CD4-positive, alpha-beta memory T cell (primary cell): ENCODE results near the gene MAGEB17. TPM values are rescaled to one million over a fixed set of nuclear protein-coding genes. Genes with fewer than 3 reads are reported as not detected.

Experiments
- CTCF ChIA-PET: fragments of 350-600 bp; sonication (Branson Sonifier 250); formaldehyde crosslinking; loops from one replicate; lab custom pipeline; 2021; ENCODE audit warnings: inconsistent platforms; ENCODE audit not compliant: partially characterized antibody; lab: Charles Lee
- POLR2A ChIA-PET: fragments of 350-600 bp; sonication (Branson Sonifier 250); formaldehyde crosslinking; loops from one replicate; lab custom pipeline; 2021; ENCODE audit not compliant: partially characterized antibody; lab: Charles Lee
- DNase-seq, 5 donors: peaks; one replicate each; pipeline versions ENCODE4 v3.0.0 to v3.0.0-alpha.2; 2020 to 2022; ENCODE audit warnings: mixed read lengths in 1 of 5
- H3K27ac ChIP-seq: one replicate; pipeline ENCODE4 v1.7.0; 2013; ENCODE audit warnings: low read depth, low read length
- H3K27me3 ChIP-seq: 2 replicates; pipeline ENCODE4 v1.7.0; 2013; ENCODE audit warnings: mild to moderate bottlenecking, low read length, moderate library complexity; ENCODE audit not compliant: insufficient read depth
- H3K36me3 ChIP-seq: 2 replicates; pipeline ENCODE4 v1.7.0; 2013; ENCODE audit warnings: mild to moderate bottlenecking, low read length, moderate library complexity; ENCODE audit not compliant: insufficient read depth
- H3K4me1 ChIP-seq: 2 replicates; pipeline ENCODE4 v1.7.0; 2013; ENCODE audit warnings: mild to moderate bottlenecking, low read length, moderate library complexity; ENCODE audit not compliant: insufficient read depth
- H3K4me3 ChIP-seq, 2 donors: one replicate each; pipeline ENCODE4 v1.7.0; 2013; ENCODE audit warnings: low read length in 2 of 2, mild to moderate bottlenecking in 1 of 2
- H3K9me3 ChIP-seq, 2 donors: one replicate each; pipeline ENCODE4 v1.7.0; 2013; ENCODE audit warnings: low read length in 2 of 2, control low read depth in 1 of 2; ENCODE audit not compliant: control insufficient read depth in 1 of 2
- H3K27ac Mint-ChIP-seq, 7 donors: one replicate each; pipeline ENCODE4 v1.8.0; 2020 to 2021; ENCODE audit warnings: mixed read lengths in 7 of 7, mild to moderate bottlenecking in 6 of 7, inconsistent platforms in 3 of 7, moderate library complexity in 3 of 7
- H3K27me3 Mint-ChIP-seq, 2 donors: one replicate each; pipeline ENCODE4 v1.8.0; 2020 to 2021; ENCODE audit warnings: mixed read lengths in 2 of 2
- H3K36me3 Mint-ChIP-seq, 2 donors: one replicate each; pipeline ENCODE4 v1.8.0; 2020 to 2021; ENCODE audit warnings: mixed read lengths in 2 of 2, inconsistent platforms in 1 of 2, mild to moderate bottlenecking in 1 of 2
- H3K4me1 Mint-ChIP-seq, 4 donors: one replicate each; pipeline ENCODE4 v1.8.0; 2020 to 2021; ENCODE audit warnings: mixed read lengths in 4 of 4, mild to moderate bottlenecking in 1 of 4
- H3K4me3 Mint-ChIP-seq, 8 donors: one replicate each; pipeline ENCODE4 v1.8.0; 2020 to 2021; ENCODE audit warnings: mixed read lengths in 8 of 8, mild to moderate bottlenecking in 7 of 8, moderate library complexity in 6 of 8, inconsistent platforms in 3 of 8
- H3K9me3 Mint-ChIP-seq, 8 donors: one replicate each; pipeline ENCODE4 v1.8.0; 2020 to 2021; ENCODE audit warnings: mixed read lengths in 8 of 8, mild to moderate bottlenecking in 5 of 8, inconsistent platforms in 3 of 8, moderate library complexity in 1 of 8
- intact Hi-C: fragments of 100-400 bp; cut with micrococcal nuclease; formaldehyde crosslinking; loops from one replicate; pipeline ENCODE4 v1.15.1; 2023
- polyA plus RNA-seq, 2 donors: library from polyadenylated mRNA; unstranded; fragments of 300-500 nt; fragmentation: Illumina TruSeq; gene quantifications; one replicate each; pipeline ENCODE4 v1.2.3, GENCODE V29; 2021
- total RNA-seq, 2 experiments: library from RNA; stranded (reverse); gene quantifications; one replicate each; pipeline ENCODE4 v1.2.3, GENCODE V29; 2021

MAGEB17 gene
- total and polyA plus RNA-seq, 4 experiments from 2014 or later: not detected

- Mint-ChIP-seq H3K36me3 (no peaks in the 10 kb centered on the region), H3K4me3 (no peak overlapping the region), H3K9me3 (peaks cover 0 to 2% (median 0%) of the 10 kb centered on the region in 8 donors), H3K27ac (no peak overlapping the region), H3K4me1 (no peaks in the 10 kb centered on the region), H3K27me3 (peaks cover 2 to 3% of the 10 kb centered on the region in 2 donors)
- no peaks in the 10 kb centered on the region for H3K27me3 ChIP-seq
- CTCF ChIA-PET: no interaction called here
- no peaks in the 10 kb centered on the region for H3K4me1 ChIP-seq
- H3K9me3 ChIP-seq: no peaks in the 10 kb centered on the region
- no peak overlapping the region for H3K4me3 ChIP-seq
- DNase-seq: no peak
- H3K27ac ChIP-seq: no peak overlapping the region
- no peaks in the 10 kb centered on the region for H3K36me3 ChIP-seq
- POLR2A ChIA-PET: no interaction called here
- intact Hi-C loops: no loop called here
Measured at GRCh38 chrX:16205840-16206239, 38.6 kb downstream of the MAGEB17 start.

- H3K27ac ChIP-seq: no peak overlapping the region
- no peak for DNase-seq
- no peaks in the 10 kb centered on the region for H3K4me1 Mint-ChIP-seq
- H3K36me3 ChIP-seq: no peaks in the 10 kb centered on the region
- no peaks in the 10 kb centered on the region for H3K9me3 Mint-ChIP-seq
- H3K36me3 Mint-ChIP-seq: no peaks in the 10 kb centered on the region
- no peaks in the 10 kb centered on the region for H3K27me3 Mint-ChIP-seq
- no peak overlapping the region for H3K27ac Mint-ChIP-seq
- no peaks in the 10 kb centered on the region for H3K9me3 ChIP-seq
- H3K27me3 ChIP-seq: no peaks in the 10 kb centered on the region
- ChIA-PET POLR2A (no interaction called here), CTCF (no interaction called here)
- no peak overlapping the region for H3K4me3 ChIP-seq
- H3K4me1 ChIP-seq: no peaks in the 10 kb centered on the region
- intact Hi-C loops: no loop called here
- H3K4me3 Mint-ChIP-seq: no peak overlapping the region
Measured at GRCh38 chrX:16207634-16208033, 40.4 kb downstream of the MAGEB17 start.

- H3K9me3 ChIP-seq: no peaks in the 10 kb centered on the region
- intact Hi-C loops: no loop called here
- Mint-ChIP-seq H3K36me3 (no peaks in the 10 kb centered on the region), H3K27me3 (no peaks in the 10 kb centered on the region), H3K4me3 (no peak overlapping the region), H3K27ac (no peak overlapping the region), H3K9me3 (no peaks in the 10 kb centered on the region), H3K4me1 (no peaks in the 10 kb centered on the region)
- no peak overlapping the region for H3K27ac ChIP-seq
- no peaks in the 10 kb centered on the region for H3K27me3 ChIP-seq
- H3K4me1 ChIP-seq: no peaks in the 10 kb centered on the region
- DNase-seq: no peak
- H3K4me3 ChIP-seq: no peak overlapping the region
- no peaks in the 10 kb centered on the region for H3K36me3 ChIP-seq
- CTCF ChIA-PET: no interaction called here
- POLR2A ChIA-PET: no interaction called here
Measured at GRCh38 chrX:16208601-16209000, 41.3 kb downstream of the MAGEB17 start.

- H3K27me3 ChIP-seq: no peaks in the 10 kb centered on the region
- no peaks in the 10 kb centered on the region for H3K9me3 ChIP-seq
- no peak overlapping the region for H3K27ac ChIP-seq
- ChIA-PET CTCF (no interaction called here), POLR2A (no interaction called here)
- H3K27me3 Mint-ChIP-seq: no peaks in the 10 kb centered on the region
- intact Hi-C loops: no loop called here
- no peaks in the 10 kb centered on the region for H3K9me3 Mint-ChIP-seq
- H3K4me3 Mint-ChIP-seq: no peak overlapping the region
- no peak for DNase-seq
- H3K4me3 ChIP-seq: no peak overlapping the region
- H3K27ac Mint-ChIP-seq: no peak overlapping the region
- no peaks in the 10 kb centered on the region for H3K36me3 ChIP-seq
- no peaks in the 10 kb centered on the region for H3K4me1 Mint-ChIP-seq
- no peaks in the 10 kb centered on the region for H3K36me3 Mint-ChIP-seq
- no peaks in the 10 kb centered on the region for H3K4me1 ChIP-seq
Measured at GRCh38 chrX:16210061-16210460, 42.8 kb downstream of the MAGEB17 start.

- H3K4me1 ChIP-seq: no peaks in the 10 kb centered on the region
- H3K36me3 ChIP-seq: no peaks in the 10 kb centered on the region
- H3K9me3 ChIP-seq: no peaks in the 10 kb centered on the region
- H3K4me3 ChIP-seq: no peak overlapping the region
- ChIA-PET POLR2A (no interaction called here), CTCF (no interaction called here)
- Mint-ChIP-seq H3K27ac (no peak overlapping the region), H3K4me3 (no peak overlapping the region), H3K27me3 (no peaks in the 10 kb centered on the region), H3K4me1 (no peaks in the 10 kb centered on the region), H3K9me3 (no peaks in the 10 kb centered on the region), H3K36me3 (no peaks in the 10 kb centered on the region)
- no peak for DNase-seq
- intact Hi-C loops: no loop called here
- no peaks in the 10 kb centered on the region for H3K27me3 ChIP-seq
- H3K27ac ChIP-seq: no peak overlapping the region
Measured at GRCh38 chrX:16212024-16212423, 44.7 kb downstream of the MAGEB17 start.

- H3K27me3 Mint-ChIP-seq: no peaks in the 10 kb centered on the region
- no peak overlapping the region for H3K4me3 ChIP-seq
- H3K36me3 Mint-ChIP-seq: no peaks in the 10 kb centered on the region
- ChIA-PET CTCF (no interaction called here), POLR2A (no interaction called here)
- no peaks in the 10 kb centered on the region for H3K36me3 ChIP-seq
- H3K9me3 ChIP-seq: no peaks in the 10 kb centered on the region
- no peak overlapping the region for H3K4me3 Mint-ChIP-seq
- intact Hi-C loops: no loop called here
- no peaks in the 10 kb centered on the region for H3K4me1 ChIP-seq
- H3K27me3 ChIP-seq: no peaks in the 10 kb centered on the region
- no peaks in the 10 kb centered on the region for H3K9me3 Mint-ChIP-seq
- no peak overlapping the region for H3K27ac ChIP-seq
- no peak for DNase-seq
- no peak overlapping the region for H3K27ac Mint-ChIP-seq
- no peaks in the 10 kb centered on the region for H3K4me1 Mint-ChIP-seq
Measured at GRCh38 chrX:16212436-16212835, 45.2 kb downstream of the MAGEB17 start.

GRCh38 chrX:16213961-16214360, 46.7 kb downstream of the MAGEB17 start:
- no peaks in the 10 kb centered on the region for H3K9me3 Mint-ChIP-seq
- CTCF ChIA-PET: no interaction called here
- no peaks in the 10 kb centered on the region for H3K27me3 ChIP-seq
- no peak overlapping the region for H3K27ac ChIP-seq
- H3K4me3 Mint-ChIP-seq: no peak overlapping the region
- no peak overlapping the region for H3K4me3 ChIP-seq
- POLR2A ChIA-PET: no interaction called here
- H3K36me3 ChIP-seq: no peaks in the 10 kb centered on the region
- no peaks in the 10 kb centered on the region for H3K9me3 ChIP-seq
- H3K27ac Mint-ChIP-seq: no peak overlapping the region
- intact Hi-C loops: no loop called here
- DNase-seq: no peak
- no peaks in the 10 kb centered on the region for H3K4me1 Mint-ChIP-seq
- no peaks in the 10 kb centered on the region for H3K4me1 ChIP-seq
- no peaks in the 10 kb centered on the region for H3K27me3 Mint-ChIP-seq
- no peaks in the 10 kb centered on the region for H3K36me3 Mint-ChIP-seq

GRCh38 chrX:16215660-16216059, 48.4 kb downstream of the MAGEB17 start:
- Histone ChIP-seq H3K36me3 (no peaks in the 10 kb centered on the region), H3K9me3 (no peaks in the 10 kb centered on the region), H3K4me3 (no peak overlapping the region), H3K27me3 (no peaks in the 10 kb centered on the region), H3K4me1 (no peaks in the 10 kb centered on the region), H3K27ac (no peak overlapping the region)
- Mint-ChIP-seq H3K4me1 (no peaks in the 10 kb centered on the region), H3K36me3 (no peaks in the 10 kb centered on the region), H3K4me3 (no peak overlapping the region), H3K27me3 (no peaks in the 10 kb centered on the region), H3K27ac (no peak overlapping the region), H3K9me3 (no peaks in the 10 kb centered on the region)
- no peak for DNase-seq
- intact Hi-C loops: no loop called here
- CTCF ChIA-PET: no interaction called here
- POLR2A ChIA-PET: no interaction called here
